HG03108 (cell line): ENCODE results near the gene COL4A1.

Experiments used
- ATAC-seq: cut with Tn5 transposase; IDR thresholded peaks from one replicate; pipeline ENCODE4 v1.9.1; 2021; ENCODE audit warnings: moderate library complexity; ENCODE audit not compliant: unreplicated experiment

COL4A1 gene

GRCh38 chr13:110177790-110178189 lies 129.2 kb downstream of the COL4A1 start:
- no peak for ATAC-seq

GRCh38 chr13:110176431-110176830 lies 130.5 kb downstream of the COL4A1 start:
- no peak for ATAC-seq

GRCh38 chr13:110173247-110173818 lies 133.6 kb downstream of the COL4A1 start:
- no peak for ATAC-seq

- ATAC-seq = no peak
Observed at GRCh38 chr13:110170882-110171281, 136.1 kb downstream of the COL4A1 start.

GRCh38 chr13:110170020-110170790 lies 136.8 kb downstream of the COL4A1 start:
- ATAC-seq = no peak

GRCh38 chr13:110168999-110169933 lies 137.7 kb downstream of the COL4A1 start:
- ATAC-seq = no peak

GRCh38 chr13:110166598-110166997 lies 140.4 kb downstream of the COL4A1 start:
- ATAC-seq = no peak

- no peak for ATAC-seq
Observed at GRCh38 chr13:110164706-110165105, 142.3 kb downstream of the COL4A1 start.

- ATAC-seq = no peak
Observed at GRCh38 chr13:110162866-110163658, 143.9 kb downstream of the COL4A1 start.

GRCh38 chr13:110162053-110162452 lies 144.9 kb downstream of the COL4A1 start:
- no peak for ATAC-seq

- ATAC-seq = no peak
Observed at GRCh38 chr13:110161112-110161882, 145.7 kb downstream of the COL4A1 start.

- ATAC-seq = no peak
Observed at GRCh38 chr13:110158226-110158625, 148.7 kb downstream of the COL4A1 start.

- ATAC-seq = no peak
Observed at GRCh38 chr13:110157718-110158117, 149.2 kb downstream of the COL4A1 start.

- no peak for ATAC-seq
Observed at GRCh38 chr13:110156301-110157049, 150.5 kb downstream of the COL4A1 start.

GRCh38 chr13:110155072-110155471 lies 151.9 kb downstream of the COL4A1 start:
- no peak for ATAC-seq

- no peak for ATAC-seq
Observed at GRCh38 chr13:110154410-110154933, 152.5 kb downstream of the COL4A1 start.

- no peak for ATAC-seq
Observed at GRCh38 chr13:110152351-110152750, 154.6 kb downstream of the COL4A1 start.

GRCh38 chr13:110151462-110151861 lies 155.5 kb downstream of the COL4A1 start:
- ATAC-seq = no peak
